Middle frontal gyrus (tissue), 1 donor: ENCODE measurements around the gene FBXW9.
"Not testable (repeated sequence)": the region's sequence is repeated elsewhere in the genome, so short reads cannot be mapped to it uniquely, and the experiment has no call there.

Experiments used
- DNase-seq: peaks from one replicate; pipeline ENCODE4 v3.0.0-alpha.2; 2015; ENCODE audit warnings: low spot score; ENCODE audit errors: extremely low spot score

FBXW9 gene

GRCh38 chr19:12715929-12716328 is 19.5 kb upstream of the FBXW9 start:
- no peak for DNase-seq

- no peak for DNase-seq
These were observed 18.7 kb upstream of the FBXW9 start for GRCh38 chr19:12715102-12715501.

- DNase-seq = not testable (repeated sequence)
These were observed 16.9 kb upstream of the FBXW9 start for GRCh38 chr19:12713304-12713703.

GRCh38 chr19:12712077-12712476 is 15.6 kb upstream of the FBXW9 start:
- not testable (repeated sequence) for DNase-seq

- DNase-seq = no peak
These were observed 14.8 kb upstream of the FBXW9 start for GRCh38 chr19:12711187-12711586.

GRCh38 chr19:12708641-12709040 is 12.2 kb upstream of the FBXW9 start:
- DNase-seq = no peak

GRCh38 chr19:12706332-12706718 is 9.9 kb upstream of the FBXW9 start:
- DNase-seq = no peak

- no peak for DNase-seq
These were observed 9.4 kb upstream of the FBXW9 start for GRCh38 chr19:12705654-12706331.

- DNase-seq = no peak
These were observed 8.7 kb upstream of the FBXW9 start for GRCh38 chr19:12705169-12705568.

- DNase-seq = no peak
These were observed 6.6 kb upstream of the FBXW9 start for GRCh38 chr19:12703046-12703445.

GRCh38 chr19:12701596-12702282 is 5.3 kb upstream of the FBXW9 start:
- no peak for DNase-seq

GRCh38 chr19:12698138-12698537 is 1.7 kb upstream of the FBXW9 start:
- DNase-seq = no peak

- DNase-seq = not testable (repeated sequence)
These were observed 994 bp upstream of the FBXW9 start for GRCh38 chr19:12697425-12697824.

GRCh38 chr19:12695997-12696365 is 450 bp downstream of the FBXW9 start:
- DNase-seq = no peak

GRCh38 chr19:12695514-12695913 is 917 bp downstream of the FBXW9 start:
- no peak for DNase-seq

- no peak for DNase-seq
These were observed 1.3 kb downstream of the FBXW9 start for GRCh38 chr19:12695096-12695495.

- no peak for DNase-seq
These were observed 1.8 kb downstream of the FBXW9 start for GRCh38 chr19:12694641-12695040.

GRCh38 chr19:12692960-12693359 is 3.5 kb downstream of the FBXW9 start:
- DNase-seq = no peak

GRCh38 chr19:12689581-12690216 is 6.7 kb downstream of the FBXW9 start:
- no peak for DNase-seq

- DNase-seq = no peak
These were observed 7.4 kb downstream of the FBXW9 start for GRCh38 chr19:12689012-12689411.

- DNase-seq = no peak
These were observed 8.8 kb downstream of the FBXW9 start, which contains the start of gene GNG14 for GRCh38 chr19:12687496-12688196. TSS of gene GNG14 (plus strand) at chr19:12687998. CDS start at chr19:12688049, 51 bp downstream.

- DNase-seq = no peak
These were observed 10.6 kb downstream of the FBXW9 start for GRCh38 chr19:12685831-12686230.
